UCSD-AML1 (cell line): Measurements from ENCODE around the gene ZSWIM6.
A peak's percentile ranks its signal among the peaks of the same experiment; 100 is the strongest.

ENCODE experiments used
- DNase-seq: peaks from one replicate; lab custom pipeline; 2025; ENCODE audit not compliant: unreplicated experiment; lab: John Stamatoyannopoulos, UW

The ZSWIM6 gene

GRCh38 chr5:61526207-61526519 lies 194.1 kb downstream of the ZSWIM6 start:
- no peak for DNase-seq

GRCh38 chr5:61532983-61533382 lies 200.9 kb downstream of the ZSWIM6 start:
- no peak for DNase-seq

- no peak for DNase-seq
These were observed 202.6 kb downstream of the ZSWIM6 start for GRCh38 chr5:61534481-61535267.

GRCh38 chr5:61535828-61536227 lies 203.8 kb downstream of the ZSWIM6 start:
- no peak for DNase-seq

GRCh38 chr5:61536922-61537321 lies 204.9 kb downstream of the ZSWIM6 start:
- DNase-seq = no peak

- no peak for DNase-seq
These were observed 206.9 kb downstream of the ZSWIM6 start for GRCh38 chr5:61538722-61539501.

- no peak for DNase-seq
These were observed 217.5 kb downstream of the ZSWIM6 start for GRCh38 chr5:61549530-61549929.

- no peak for DNase-seq
These were observed 219.7 kb downstream of the ZSWIM6 start for GRCh38 chr5:61551637-61552313.

- no peak for DNase-seq
These were observed 227.1 kb downstream of the ZSWIM6 start for GRCh38 chr5:61559146-61559545.

GRCh38 chr5:61559722-61560121 lies 227.7 kb downstream of the ZSWIM6 start:
- DNase-seq = no peak

GRCh38 chr5:61563401-61563800 lies 231.3 kb downstream of the ZSWIM6 start:
- DNase-seq = no peak

- no peak for DNase-seq
These were observed 235.3 kb downstream of the ZSWIM6 start for GRCh38 chr5:61567337-61567736.

GRCh38 chr5:61569353-61569752 lies 237.3 kb downstream of the ZSWIM6 start:
- DNase-seq = no peak

GRCh38 chr5:61570767-61571166 lies 238.7 kb downstream of the ZSWIM6 start:
- no peak for DNase-seq

GRCh38 chr5:61572959-61573358 lies 240.9 kb downstream of the ZSWIM6 start:
- DNase-seq = no peak

GRCh38 chr5:61575103-61575502 lies 243.0 kb downstream of the ZSWIM6 start:
- DNase-seq = peak; percentile 15

GRCh38 chr5:61575581-61575980 lies 243.5 kb downstream of the ZSWIM6 start:
- no peak for DNase-seq

- no peak for DNase-seq
These were observed 244.5 kb downstream of the ZSWIM6 start for GRCh38 chr5:61576556-61576955.

GRCh38 chr5:61578858-61579503 lies 246.9 kb downstream of the ZSWIM6 start:
- DNase-seq = no peak

- DNase-seq = no peak
These were observed 250.3 kb downstream of the ZSWIM6 start for GRCh38 chr5:61582205-61582820.

GRCh38 chr5:61582887-61583286 lies 250.8 kb downstream of the ZSWIM6 start:
- no peak for DNase-seq
